ENCODE measurements around the gene LYSMD4. TPM values are rescaled to one million over a fixed set of nuclear protein-coding genes. Genes with fewer than 3 reads are reported as not detected.
"Not testable (repeated sequence)": the region's sequence is repeated elsewhere in the genome, so short reads cannot be mapped to it uniquely, and the experiment has no call there.

The LYSMD4 gene
- total RNA-seq = 10 to 100 TPM; 12.6 to 19.3 (median 15.7) TPM
- polyA plus RNA-seq = 13.2 TPM
- long read RNA-seq, donor 1, transcript LYSMD4-211 (3 exons, 2,356 nt) = major isoform, 6 of 47 reads
- long read RNA-seq, donor 1, partial matches to known transcripts = 0 of 47 reads
- long read RNA-seq, donor 1, other reads (novel, unspliced or antisense) = 34 of 47 reads
- long read RNA-seq, donor 2, partial matches to known transcripts = 2 of 29 reads
- long read RNA-seq, donor 2, other reads (novel, unspliced or antisense) = 23 of 29 reads
- long read RNA-seq, donor 3, transcript LYSMD4-211 (3 exons, 2,356 nt) = minor isoform, 10 of 137 reads
- long read RNA-seq, donor 3, transcript LYSMD4-210 (2 exons, 2,431 nt) = major isoform, 16 of 137 reads
- long read RNA-seq, donor 3, partial matches to known transcripts = 52 of 137 reads
- long read RNA-seq, donor 3, other reads (novel, unspliced or antisense) = 54 of 137 reads
- long read RNA-seq, donor 4, partial matches to known transcripts = 3 of 28 reads
- long read RNA-seq, donor 4, other reads (novel, unspliced or antisense) = 21 of 28 reads

- Histone ChIP-seq H3K27ac (ENCODE audit: low read length) (peak within 1 kb of the TSS; percentile 56), H3K9me3 (ENCODE audit: control insufficient read depth, low read length) (no peaks in the 10 kb centered on the region), H3K4me1 (ENCODE audit: control insufficient read depth, insufficient read depth, low read length) (no peaks in the 10 kb centered on the region), H3K4me3 (ENCODE audit: low read length) (peak within 1 kb of the TSS; percentile 78), H3K27me3 (ENCODE audit: control insufficient read depth, insufficient read depth) (no peaks in the 10 kb centered on the region)
- intact Hi-C loops (cut with DNase I) = loop anchor here in 1 of 4 donors (10.0 kb wide), 1 partner anchor 449 kb away; no protein-coding TSS in a partner anchor
- DNase-seq = peak; percentile 98 to 100 (median 100)
- ATAC-seq = peak; percentile 98 to 99
- WGBS = 9% methylated on average over 69 of the region's 69 CpGs
These were observed at the start of gene LYSMD4 for GRCh38 chr15:99733268-99734039. Gene LYSMD4 (minus strand): TSS chr15:99733437. CDS start chr15:99731999, 1,438 bp downstream.

- H3K9me3 ChIP-seq (ENCODE audit: control insufficient read depth, low read length); H3K4me3 ChIP-seq (ENCODE audit: low read length); intact Hi-C loops (cut with DNase I); H3K4me1 ChIP-seq (ENCODE audit: control insufficient read depth, insufficient read depth, low read length); H3K27me3 ChIP-seq (ENCODE audit: control insufficient read depth, insufficient read depth); H3K27ac ChIP-seq (ENCODE audit: low read length); DNase-seq: not testable (repeated sequence)
- peak in 1 of 2 donors; percentile 29 for ATAC-seq
- WGBS = 48% methylated on average over 2 of the region's 4 CpGs
These were observed 48.8 kb upstream of the LYSMD4 start for GRCh38 chr15:99782029-99782428.

DNA sequence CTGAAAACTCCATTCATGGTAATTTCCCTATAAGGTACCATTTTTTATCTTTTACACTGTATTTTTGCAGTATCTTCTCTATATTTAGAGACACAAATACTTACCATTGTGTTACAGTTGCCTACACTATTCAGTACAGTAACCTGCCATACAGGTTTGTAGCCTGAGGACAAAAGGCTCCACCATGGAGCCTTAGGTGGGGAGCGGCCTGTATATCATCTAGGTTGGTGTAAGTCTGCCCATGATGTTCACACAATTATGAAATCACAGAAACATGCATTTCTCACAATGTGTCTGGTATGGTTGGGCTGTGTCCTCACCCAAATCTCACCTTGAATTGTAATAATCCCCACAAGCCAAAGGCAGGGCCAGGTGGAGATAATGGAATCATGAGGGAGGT lies 43.9 kb upstream of the LYSMD4 start:
- no peak for ATAC-seq
- intact Hi-C loops (cut with DNase I) = no loop called here
- Histone ChIP-seq H3K4me1 (ENCODE audit: control insufficient read depth, insufficient read depth, low read length) (no peaks in the 10 kb centered on the region), H3K9me3 (ENCODE audit: control insufficient read depth, low read length) (no peaks in the 10 kb centered on the region), H3K27ac (ENCODE audit: low read length) (no peak overlapping the region), H3K4me3 (ENCODE audit: low read length) (no peak overlapping the region), H3K27me3 (ENCODE audit: control insufficient read depth, insufficient read depth) (no peaks in the 10 kb centered on the region)
- WGBS = 97% methylated on average over 1 of the region's 1 CpG
- DNase-seq = no peak

- Histone ChIP-seq H3K4me3 (ENCODE audit: low read length) (no peak overlapping the region), H3K27ac (ENCODE audit: low read length) (no peak overlapping the region), H3K9me3 (ENCODE audit: control insufficient read depth, low read length) (no peaks in the 10 kb centered on the region), H3K27me3 (ENCODE audit: control insufficient read depth, insufficient read depth) (no peaks in the 10 kb centered on the region), H3K4me1 (ENCODE audit: control insufficient read depth, insufficient read depth, low read length) (no peaks in the 10 kb centered on the region)
- WGBS = 87% methylated on average over 3 of the region's 3 CpGs
- ATAC-seq (no peak), DNase-seq (no peak)
- intact Hi-C loops (cut with DNase I) = no loop called here
These were observed 31.3 kb upstream of the LYSMD4 start for GRCh38 chr15:99764522-99764921.

- DNase-seq (no peak), ATAC-seq (no peak)
- Histone ChIP-seq H3K27ac (ENCODE audit: low read length) (no peak overlapping the region), H3K27me3 (ENCODE audit: control insufficient read depth, insufficient read depth) (no peaks in the 10 kb centered on the region), H3K9me3 (ENCODE audit: control insufficient read depth, low read length) (no peaks in the 10 kb centered on the region), H3K4me3 (ENCODE audit: low read length) (no peak overlapping the region), H3K4me1 (ENCODE audit: control insufficient read depth, insufficient read depth, low read length) (no peaks in the 10 kb centered on the region)
- intact Hi-C loops (cut with DNase I) = no loop called here
- 93% methylated on average over 2 of the region's 2 CpGs for WGBS
These were observed 30.6 kb upstream of the LYSMD4 start for GRCh38 chr15:99763827-99764226.

- ATAC-seq = no peak
- H3K27me3 ChIP-seq (ENCODE audit: control insufficient read depth, insufficient read depth) = no peaks in the 10 kb centered on the region
- 98% methylated on average over 1 of the region's 1 CpG for WGBS
- H3K27ac ChIP-seq (ENCODE audit: low read length) = no peak overlapping the region
- H3K4me3 ChIP-seq (ENCODE audit: low read length) = no peak overlapping the region
- no peaks in the 10 kb centered on the region for H3K9me3 ChIP-seq (ENCODE audit: control insufficient read depth, low read length)
- DNase-seq = no peak
- H3K4me1 ChIP-seq (ENCODE audit: control insufficient read depth, insufficient read depth, low read length) = no peaks in the 10 kb centered on the region
- intact Hi-C loops (cut with DNase I) = no loop called here
These were observed 29.1 kb upstream of the LYSMD4 start for GRCh38 chr15:99762288-99762687.

DNA sequence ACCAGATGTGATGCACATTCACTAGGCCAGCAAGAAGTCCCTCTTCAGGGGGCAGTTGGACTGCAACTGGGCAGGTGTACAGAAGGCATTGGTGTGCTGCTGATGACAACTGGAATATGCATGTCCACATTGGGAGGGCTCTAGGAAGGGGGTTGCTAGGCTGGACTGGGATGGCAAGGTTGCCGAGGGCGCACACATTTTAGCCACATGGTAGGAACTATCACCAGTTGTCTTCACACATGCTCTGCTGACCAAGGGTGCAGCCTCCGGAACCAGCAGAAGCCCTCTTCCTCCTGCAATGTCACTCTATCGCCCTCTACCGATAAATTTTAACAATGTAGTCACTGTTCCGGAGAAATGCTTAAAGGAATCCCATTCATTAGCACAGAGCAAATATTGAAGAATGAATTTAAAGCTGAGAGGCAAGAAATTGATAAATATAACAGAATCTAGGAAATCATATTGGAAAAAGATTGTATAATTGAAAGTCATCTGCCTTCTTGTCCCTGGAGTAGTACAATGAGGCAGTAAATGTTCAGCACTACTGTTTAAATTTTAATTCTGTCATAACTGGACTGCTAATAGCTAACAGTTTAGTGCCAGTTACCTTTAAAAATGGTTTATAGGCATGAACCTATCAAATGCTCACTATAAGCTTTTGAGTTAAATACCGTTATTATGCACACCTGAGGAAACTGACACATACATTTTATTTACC lies 22.6 kb upstream of the LYSMD4 start:
- Histone ChIP-seq H3K27me3 (ENCODE audit: control insufficient read depth, insufficient read depth) (no peaks in the 10 kb centered on the region), H3K9me3 (ENCODE audit: control insufficient read depth, low read length) (no peaks in the 10 kb centered on the region), H3K4me1 (ENCODE audit: control insufficient read depth, insufficient read depth, low read length) (no peaks in the 10 kb centered on the region), H3K27ac (ENCODE audit: low read length) (no peak overlapping the region), H3K4me3 (ENCODE audit: low read length) (no peak overlapping the region)
- intact Hi-C loops (cut with DNase I) = loop anchor here in 3 of 4 donors (2.0 to 10.0 kb wide), 3 partner anchors 41 to 484 kb away; no protein-coding TSS in a partner anchor
- ATAC-seq = peak; percentile 81 to 86
- 7% methylated on average over 7 of the region's 7 CpGs for WGBS
- DNase-seq = peak; percentile 44 to 73 (median 71)

DNA sequence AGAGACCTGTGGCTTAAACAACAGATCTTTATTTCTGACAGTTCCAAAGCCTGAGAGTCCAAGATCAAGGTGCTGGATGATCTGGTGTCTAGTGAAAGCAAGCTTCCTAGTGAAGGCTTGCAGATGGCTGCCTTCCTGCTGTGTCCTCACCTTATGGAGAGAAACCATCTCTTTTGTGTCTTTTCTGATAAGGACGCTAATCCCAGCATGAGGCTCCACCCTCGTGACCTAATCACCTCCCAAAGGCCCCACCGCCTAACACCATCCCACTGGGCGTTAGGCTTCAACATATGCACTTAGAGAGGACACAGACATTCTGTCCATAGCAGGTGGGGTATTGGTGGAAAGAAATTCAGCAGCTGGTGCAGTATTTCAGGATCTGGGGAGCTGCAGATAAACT lies 19.8 kb upstream of the LYSMD4 start:
- intact Hi-C loops (cut with DNase I) = loop anchor here in 2 of 4 donors (5.0 to 10.0 kb wide), 2 partner anchors 478 to 481 kb away; no protein-coding TSS in a partner anchor
- 88% methylated on average over 4 of the region's 4 CpGs for WGBS
- no peaks in the 10 kb centered on the region for H3K9me3 ChIP-seq (ENCODE audit: control insufficient read depth, low read length)
- H3K4me1 ChIP-seq (ENCODE audit: control insufficient read depth, insufficient read depth, low read length) = no peaks in the 10 kb centered on the region
- H3K27me3 ChIP-seq (ENCODE audit: control insufficient read depth, insufficient read depth) = no peaks in the 10 kb centered on the region
- no peak overlapping the region for H3K4me3 ChIP-seq (ENCODE audit: low read length)
- ATAC-seq = no peak
- no peak overlapping the region for H3K27ac ChIP-seq (ENCODE audit: low read length)
- DNase-seq = no peak

DNA sequence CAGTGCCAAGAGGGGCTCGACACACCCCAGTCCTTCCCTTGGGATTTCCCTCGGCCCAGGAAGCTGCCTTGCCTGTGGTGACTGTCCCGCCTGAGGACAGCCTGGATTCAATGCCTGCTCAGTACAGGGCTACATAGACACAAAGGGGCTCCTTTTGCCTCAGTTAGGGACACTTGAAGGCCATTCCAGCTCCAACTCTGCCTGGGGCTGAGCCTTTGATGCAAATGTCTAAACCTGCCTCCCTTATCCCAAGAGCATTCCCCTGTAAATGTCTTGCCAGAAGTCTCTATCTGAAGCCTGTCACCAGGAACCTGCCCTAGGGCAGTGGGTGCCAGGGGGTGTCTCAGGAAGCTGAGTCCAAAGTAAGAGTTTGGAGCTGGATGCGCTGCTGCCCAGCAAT lies 19.3 kb upstream of the LYSMD4 start:
- DNase-seq = no peak
- H3K27me3 ChIP-seq (ENCODE audit: control insufficient read depth, insufficient read depth) = no peaks in the 10 kb centered on the region
- no peak overlapping the region for H3K27ac ChIP-seq (ENCODE audit: low read length)
- WGBS = 83% methylated on average over 4 of the region's 4 CpGs
- no peak for ATAC-seq
- no peak overlapping the region for H3K4me3 ChIP-seq (ENCODE audit: low read length)
- intact Hi-C loops (cut with DNase I) = loop anchor here in 2 of 4 donors (5.0 to 10.0 kb wide), 2 partner anchors 478 to 480 kb away; no protein-coding TSS in a partner anchor
- no peaks in the 10 kb centered on the region for H3K4me1 ChIP-seq (ENCODE audit: control insufficient read depth, insufficient read depth, low read length)
- H3K9me3 ChIP-seq (ENCODE audit: control insufficient read depth, low read length) = no peaks in the 10 kb centered on the region

DNA sequence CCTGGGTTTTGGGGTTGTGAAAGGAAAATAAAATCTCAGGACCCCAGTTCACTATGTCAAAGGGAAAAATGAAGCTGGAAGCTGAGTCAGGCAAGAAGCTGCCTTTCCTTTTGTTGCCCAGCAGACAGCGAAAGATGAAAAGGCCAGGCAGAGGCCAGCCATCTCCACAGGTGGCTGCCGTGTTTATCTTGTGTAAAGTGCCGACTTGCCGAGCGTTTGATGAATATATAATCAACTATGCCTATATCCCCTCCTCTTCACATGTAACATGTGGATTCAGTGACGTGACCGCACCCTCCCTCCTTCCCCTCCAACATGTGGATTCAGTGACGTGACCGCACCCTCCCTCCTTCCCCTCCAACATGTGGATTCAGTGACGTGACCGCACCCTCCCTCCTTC lies 17.1 kb upstream of the LYSMD4 start:
- H3K27ac ChIP-seq (ENCODE audit: low read length); H3K4me1 ChIP-seq (ENCODE audit: control insufficient read depth, insufficient read depth, low read length); H3K27me3 ChIP-seq (ENCODE audit: control insufficient read depth, insufficient read depth); ATAC-seq; DNase-seq; H3K4me3 ChIP-seq (ENCODE audit: low read length); H3K9me3 ChIP-seq (ENCODE audit: control insufficient read depth, low read length): not testable (repeated sequence)
- intact Hi-C loops (cut with DNase I) = loop anchor here in 2 of 4 donors (5.0 to 10.0 kb wide), 2 partner anchors 476 to 478 kb away; no protein-coding TSS in a partner anchor
- WGBS = 85% methylated on average over 11 of the region's 11 CpGs

Data from right cardiac atrium (tissue), 5 donors.